ENCODE data around the gene B4GALT1.

Gene B4GALT1

DNA sequence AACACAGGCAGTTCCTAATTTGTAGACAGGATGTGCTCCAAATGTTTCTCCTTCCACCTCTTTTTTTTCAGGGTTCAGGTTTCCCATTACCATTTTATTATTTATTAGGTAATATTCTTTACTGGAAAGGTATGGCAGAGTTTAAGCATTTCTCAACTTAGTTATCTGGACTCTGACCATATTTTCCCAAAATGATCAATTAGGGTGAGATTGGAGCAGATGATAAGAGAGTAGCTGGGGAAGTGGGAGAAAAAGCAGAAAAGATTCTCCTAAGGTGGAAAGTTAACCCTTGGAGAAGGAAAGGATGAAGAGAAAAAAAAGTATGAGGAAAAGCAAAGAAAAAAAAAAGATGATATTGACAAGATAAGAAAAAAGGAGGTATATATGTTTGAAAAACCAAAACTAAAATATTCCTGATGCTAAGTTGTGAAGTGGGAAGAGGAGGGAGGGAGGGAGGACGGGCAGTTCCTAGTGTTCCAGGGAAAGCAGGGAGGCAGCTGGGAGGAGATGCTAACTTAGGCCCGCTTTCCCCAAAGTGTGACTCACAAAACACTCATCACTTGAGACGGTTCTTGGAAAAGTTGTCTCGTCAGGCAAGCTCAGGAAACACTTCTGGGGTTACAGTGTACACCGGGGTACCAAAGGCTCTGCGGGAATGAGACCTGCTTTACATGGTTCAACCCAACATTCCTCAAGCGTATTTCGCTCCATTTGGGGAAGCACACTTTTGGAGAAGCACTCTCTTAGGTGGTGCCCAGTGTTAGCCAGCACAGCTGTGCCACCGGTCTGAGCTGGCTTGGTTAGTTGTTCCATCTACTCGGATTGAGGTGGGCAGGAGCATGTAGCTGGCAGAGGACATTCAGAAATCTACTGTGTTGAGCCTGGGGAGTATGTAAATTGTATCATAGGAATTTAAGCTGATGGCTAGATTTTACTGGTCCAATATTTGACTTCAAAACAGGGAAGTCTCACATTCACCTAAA is 35.1 kb downstream of the B4GALT1 start:
- TF ChIP-seq, protein P1, sequence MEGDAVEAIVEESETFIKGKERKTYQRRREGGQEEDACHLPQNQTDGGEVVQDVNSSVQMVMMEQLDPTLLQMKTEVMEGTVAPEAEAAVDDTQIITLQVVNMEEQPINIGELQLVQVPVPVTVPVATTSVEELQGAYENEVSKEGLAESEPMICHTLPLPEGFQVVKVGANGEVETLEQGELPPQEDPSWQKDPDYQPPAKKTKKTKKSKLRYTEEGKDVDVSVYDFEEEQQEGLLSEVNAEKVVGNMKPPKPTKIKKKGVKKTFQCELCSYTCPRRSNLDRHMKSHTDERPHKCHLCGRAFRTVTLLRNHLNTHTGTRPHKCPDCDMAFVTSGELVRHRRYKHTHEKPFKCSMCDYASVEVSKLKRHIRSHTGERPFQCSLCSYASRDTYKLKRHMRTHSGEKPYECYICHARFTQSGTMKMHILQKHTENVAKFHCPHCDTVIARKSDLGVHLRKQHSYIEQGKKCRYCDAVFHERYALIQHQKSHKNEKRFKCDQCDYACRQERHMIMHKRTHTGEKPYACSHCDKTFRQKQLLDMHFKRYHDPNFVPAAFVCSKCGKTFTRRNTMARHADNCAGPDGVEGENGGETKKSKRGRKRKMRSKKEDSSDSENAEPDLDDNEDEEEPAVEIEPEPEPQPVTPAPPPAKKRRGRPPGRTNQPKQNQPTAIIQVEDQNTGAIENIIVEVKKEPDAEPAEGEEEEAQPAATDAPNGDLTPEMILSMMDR (IDR thresholded peaks at IDR 0.05; ENCODE audit: low read depth, low read length), result no peak
- H3K36me3 ChIP-seq, result peaks cover 13% of the 10 kb centered on the region
- no peak overlapping the region for H3K4me3 ChIP-seq (ENCODE audit: low read depth, low read length)
- no peak overlapping the region for H3K27ac ChIP-seq
- H3K27me3 ChIP-seq (ENCODE audit: insufficient read depth, low read depth, severe bottlenecking), result no peaks in the 10 kb centered on the region
- DNase-seq, result no peak
- H3K9me3 ChIP-seq (ENCODE audit: severe bottlenecking), result no peaks in the 10 kb centered on the region

DNA sequence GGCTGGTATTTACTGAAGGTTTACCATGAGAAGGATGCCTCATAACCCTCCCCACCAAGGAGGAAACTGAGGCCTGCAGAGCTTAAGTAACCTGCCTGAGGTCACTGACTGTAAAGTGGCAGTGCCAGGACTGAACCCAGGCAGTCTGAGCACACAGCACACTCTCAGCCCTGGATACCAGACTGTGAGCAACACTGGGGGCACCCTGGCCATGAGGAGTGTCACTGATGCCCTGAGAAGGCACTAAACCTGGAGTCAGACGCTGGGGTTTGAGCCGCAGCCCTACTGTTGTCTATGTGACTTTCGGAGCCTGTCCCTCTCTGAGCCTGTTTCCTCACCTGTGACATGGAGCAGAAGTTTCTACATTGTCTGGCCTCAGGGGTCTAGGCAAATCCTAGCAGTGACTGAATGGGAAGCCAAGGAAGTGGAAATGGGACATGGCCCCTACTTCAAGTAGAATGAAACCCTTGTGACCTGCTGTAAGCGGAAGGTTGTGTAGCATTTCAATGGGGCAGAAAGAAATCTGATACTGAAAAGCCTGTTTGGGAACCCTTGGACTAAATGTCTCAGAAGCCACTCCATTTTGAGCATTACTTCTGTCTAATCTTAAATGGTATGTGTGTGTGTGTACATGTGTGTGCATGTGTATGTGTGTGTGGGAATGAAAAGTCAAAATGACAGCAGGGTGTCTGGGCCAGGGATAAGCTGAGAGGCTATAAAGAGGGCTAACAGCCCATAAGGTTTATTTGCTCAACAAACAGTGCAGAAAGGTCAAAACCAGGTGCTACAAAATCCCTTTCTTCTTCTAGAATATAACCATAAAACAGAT is 36.0 kb downstream of the B4GALT1 start:
- no peak overlapping the region for H3K27ac ChIP-seq
- no peaks in the 10 kb centered on the region for H3K27me3 ChIP-seq (ENCODE audit: insufficient read depth, low read depth, severe bottlenecking)
- TF ChIP-seq, protein P1 (IDR thresholded peaks at IDR 0.05; ENCODE audit: low read depth, low read length), result no peak
- H3K4me3 ChIP-seq (ENCODE audit: low read depth, low read length), result no peak overlapping the region
- DNase-seq, result no peak
- peaks cover 13% of the 10 kb centered on the region for H3K36me3 ChIP-seq
- H3K9me3 ChIP-seq (ENCODE audit: severe bottlenecking), result no peaks in the 10 kb centered on the region

DNA sequence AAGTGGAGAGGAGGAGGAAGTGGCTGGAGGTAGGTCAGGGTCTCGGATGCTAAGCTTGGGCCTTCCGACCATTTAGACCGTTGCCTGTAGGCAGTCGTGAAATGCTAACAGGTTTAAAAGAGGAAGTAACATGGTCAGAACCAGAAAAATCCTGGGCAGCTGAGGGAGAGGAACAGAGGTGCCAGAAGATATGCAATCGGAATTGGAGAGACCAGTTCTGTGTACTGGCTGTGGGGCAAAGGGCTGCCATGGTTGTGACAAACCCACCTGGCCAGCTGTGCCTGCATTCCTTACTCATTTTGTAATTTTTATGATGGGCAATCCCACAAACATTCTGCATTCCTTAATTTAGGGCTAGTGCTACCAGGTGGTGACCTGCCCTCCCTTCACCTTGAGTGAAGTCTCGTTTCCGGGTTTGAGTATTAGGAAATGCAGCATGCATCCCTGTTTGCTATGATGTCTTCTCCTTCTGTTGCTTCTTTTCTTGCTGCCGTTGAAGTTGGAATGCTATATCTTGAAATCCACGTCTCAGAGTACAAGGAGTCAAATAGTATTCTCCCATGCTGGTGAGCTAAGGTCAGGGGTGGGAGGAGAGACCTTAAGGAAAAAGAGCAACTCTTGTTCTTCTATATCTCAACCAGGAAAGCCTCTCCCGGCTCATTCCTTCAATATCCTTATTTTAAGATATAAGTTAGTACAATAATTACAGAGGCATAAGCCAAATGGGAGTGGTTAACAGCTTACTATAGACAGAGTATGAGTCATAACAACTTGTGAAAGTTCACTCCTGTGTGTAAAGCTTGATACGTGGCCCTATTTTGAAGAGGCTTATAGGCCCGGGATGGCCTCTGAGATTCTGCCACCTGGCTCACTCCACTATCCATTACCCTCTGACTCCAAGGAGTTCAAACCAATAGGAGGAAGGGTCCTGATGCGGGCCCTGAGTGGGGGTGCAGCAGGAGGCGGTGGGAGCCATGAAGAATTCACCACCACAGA is 37.0 kb downstream of the B4GALT1 start:
- TF ChIP-seq, protein P1 (IDR thresholded peaks at IDR 0.05; ENCODE audit: low read depth, low read length), result no peak
- Histone ChIP-seq H3K4me3 (ENCODE audit: low read depth, low read length) (no peak overlapping the region), H3K9me3 (ENCODE audit: severe bottlenecking) (no peaks in the 10 kb centered on the region), H3K27me3 (ENCODE audit: insufficient read depth, low read depth, severe bottlenecking) (no peaks in the 10 kb centered on the region), H3K36me3 (peaks cover 13% of the 10 kb centered on the region), H3K27ac (no peak overlapping the region)
- DNase-seq, result no peak

DNA sequence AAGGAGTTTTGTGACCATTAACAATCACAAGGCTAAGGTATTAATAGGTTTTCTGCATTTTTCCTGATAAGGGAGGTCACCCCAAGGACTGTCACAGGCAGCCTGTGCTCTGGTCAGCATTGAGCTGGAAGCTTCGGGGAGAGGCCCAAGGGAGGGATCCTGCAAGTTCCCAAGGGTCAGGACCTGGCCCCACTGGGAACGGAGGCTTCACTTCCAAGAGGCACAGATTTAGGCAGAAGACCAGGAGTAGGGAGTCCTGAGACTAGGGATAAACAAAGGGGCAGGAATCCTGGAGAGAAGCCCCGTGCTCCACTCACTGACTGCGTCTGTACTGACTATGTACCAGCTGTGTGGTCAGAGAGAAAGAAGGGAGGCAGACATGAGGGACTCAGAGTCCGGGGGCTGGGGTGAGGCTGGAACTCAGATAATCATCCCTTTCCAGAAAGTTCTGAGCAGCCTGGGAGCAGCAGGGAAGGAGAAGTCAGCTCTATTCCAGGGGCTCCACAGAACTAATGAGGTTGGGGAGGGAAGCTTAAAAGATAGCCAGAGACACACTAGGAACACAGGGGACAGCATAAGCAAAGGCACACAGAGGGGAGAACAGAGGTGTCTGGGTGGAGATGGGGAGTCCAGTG is 37.8 kb downstream of the B4GALT1 start:
- Histone ChIP-seq H3K36me3 (peaks cover 13% of the 10 kb centered on the region), H3K27me3 (ENCODE audit: insufficient read depth, low read depth, severe bottlenecking) (no peaks in the 10 kb centered on the region), H3K4me3 (ENCODE audit: low read depth, low read length) (no peak overlapping the region), H3K9me3 (ENCODE audit: severe bottlenecking) (no peaks in the 10 kb centered on the region), H3K27ac (no peak overlapping the region; the same call in none of the 2 replicates)
- DNase-seq, result no peak
- TF ChIP-seq, protein P1 (IDR thresholded peaks at IDR 0.05; ENCODE audit: low read depth, low read length), result no peak

DNA sequence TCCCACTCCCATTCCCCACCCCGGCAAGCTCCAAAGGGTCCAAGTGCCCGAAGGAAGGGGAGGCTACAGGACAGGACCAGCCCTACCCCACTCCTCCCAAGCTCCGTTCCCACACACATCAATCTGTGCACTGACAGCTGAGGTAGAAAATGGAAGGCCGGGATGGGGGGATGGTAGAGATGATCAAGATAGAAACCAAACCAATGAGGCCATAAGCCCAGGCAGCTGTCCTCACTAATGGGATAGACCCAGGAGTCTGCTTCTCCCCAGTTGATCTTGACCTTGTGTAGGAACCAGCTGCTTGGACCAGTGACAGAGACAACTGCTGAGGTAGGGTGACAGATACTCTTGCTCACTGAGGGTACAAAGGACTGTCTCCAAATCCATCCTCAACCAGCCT is 38.6 kb downstream of the B4GALT1 start:
- H3K36me3 ChIP-seq, result peaks cover 13% of the 10 kb centered on the region
- peak; percentile 57 for DNase-seq
- H3K27me3 ChIP-seq (ENCODE audit: insufficient read depth, low read depth, severe bottlenecking), result no peaks in the 10 kb centered on the region
- no peaks in the 10 kb centered on the region for H3K9me3 ChIP-seq (ENCODE audit: severe bottlenecking)
- H3K4me3 ChIP-seq (ENCODE audit: low read depth, low read length), result no peak overlapping the region
- TF ChIP-seq, protein P1 (IDR thresholded peaks at IDR 0.05; ENCODE audit: low read depth, low read length), result no peak
- H3K27ac ChIP-seq, result no peak overlapping the region
